ENCODE measurements around the gene CCDC85B.

- TF ChIP-seq POLR2A (IDR thresholded peaks at IDR 0.05; ENCODE audit: extremely low read depth, insufficient read length): no peak
- no peak for TF ChIP-seq CTCF (IDR thresholded peaks at IDR 0.05; ENCODE audit: low read depth, low read length)
- no peak for TF ChIP-seq MYC (IDR thresholded peaks at IDR 0.05; ENCODE audit: low read depth, low read length)
- TF ChIP-seq MAX (IDR thresholded peaks at IDR 0.05; ENCODE audit: low read depth, low read length): no peak
These were observed 24.8 kb upstream of the CCDC85B start for GRCh38 chr11:65865550-65866172.
